ENCODE measurements around the gene ELMO1.

The ELMO1 gene

GRCh38 chr7:36827726-36828703, 620.6 kb downstream of the ELMO1 start:
- FAIRE-seq: no peak
- TF ChIP-seq, protein P1, sequence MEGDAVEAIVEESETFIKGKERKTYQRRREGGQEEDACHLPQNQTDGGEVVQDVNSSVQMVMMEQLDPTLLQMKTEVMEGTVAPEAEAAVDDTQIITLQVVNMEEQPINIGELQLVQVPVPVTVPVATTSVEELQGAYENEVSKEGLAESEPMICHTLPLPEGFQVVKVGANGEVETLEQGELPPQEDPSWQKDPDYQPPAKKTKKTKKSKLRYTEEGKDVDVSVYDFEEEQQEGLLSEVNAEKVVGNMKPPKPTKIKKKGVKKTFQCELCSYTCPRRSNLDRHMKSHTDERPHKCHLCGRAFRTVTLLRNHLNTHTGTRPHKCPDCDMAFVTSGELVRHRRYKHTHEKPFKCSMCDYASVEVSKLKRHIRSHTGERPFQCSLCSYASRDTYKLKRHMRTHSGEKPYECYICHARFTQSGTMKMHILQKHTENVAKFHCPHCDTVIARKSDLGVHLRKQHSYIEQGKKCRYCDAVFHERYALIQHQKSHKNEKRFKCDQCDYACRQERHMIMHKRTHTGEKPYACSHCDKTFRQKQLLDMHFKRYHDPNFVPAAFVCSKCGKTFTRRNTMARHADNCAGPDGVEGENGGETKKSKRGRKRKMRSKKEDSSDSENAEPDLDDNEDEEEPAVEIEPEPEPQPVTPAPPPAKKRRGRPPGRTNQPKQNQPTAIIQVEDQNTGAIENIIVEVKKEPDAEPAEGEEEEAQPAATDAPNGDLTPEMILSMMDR (IDR thresholded peaks at IDR 0.05; ENCODE audit: insufficient read depth, missing control alignments): no peak
- no peak for DNase-seq (ENCODE audit: insufficient read length, low spot score)

DNA sequence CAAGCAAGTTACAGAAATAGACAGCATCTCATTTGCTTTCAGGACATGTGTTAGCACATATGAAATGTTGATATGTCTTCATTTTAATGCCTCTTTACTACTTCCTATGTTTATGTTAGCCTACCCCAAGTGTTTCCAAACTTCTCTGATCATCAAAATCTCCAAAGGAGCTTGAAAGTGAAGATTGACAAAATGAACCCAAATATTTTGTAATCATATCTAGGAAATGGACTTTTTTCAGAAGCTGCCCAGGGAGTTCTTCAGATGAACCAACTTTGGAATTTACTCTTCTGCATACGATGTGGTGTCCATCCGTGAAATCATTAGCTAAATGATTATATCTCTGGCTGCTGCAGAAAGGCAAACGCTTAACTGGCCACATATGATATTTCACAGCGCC, 623.2 kb downstream of the ELMO1 start:
- TF ChIP-seq, protein P1 (IDR thresholded peaks at IDR 0.05; ENCODE audit: insufficient read depth, missing control alignments): no peak
- FAIRE-seq (no peak), DNase-seq (ENCODE audit: insufficient read length, low spot score) (no peak)

DNA sequence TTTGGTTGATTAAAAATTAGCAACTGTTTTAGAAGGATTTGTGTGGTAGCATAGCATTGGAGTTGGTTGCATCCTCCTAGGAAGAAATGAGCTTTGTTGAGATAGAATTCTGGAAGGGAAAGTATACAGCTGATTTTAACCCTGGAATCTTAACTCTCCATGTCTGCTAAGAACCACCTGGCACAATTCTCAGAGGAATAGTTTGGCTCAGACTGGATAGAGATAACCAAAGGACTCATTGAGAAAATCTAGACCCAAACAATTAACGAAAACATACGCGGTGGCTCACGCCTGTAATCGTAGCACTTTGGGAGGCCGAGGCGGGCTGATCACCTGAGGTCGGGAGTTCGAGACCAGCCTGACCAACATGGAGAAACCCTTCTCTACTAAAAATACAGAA, 625.3 kb downstream of the ELMO1 start:
- no peak for FAIRE-seq
- TF ChIP-seq, protein P1 (IDR thresholded peaks at IDR 0.05; ENCODE audit: insufficient read depth, missing control alignments): no peak
- no peak for DNase-seq (ENCODE audit: insufficient read length, low spot score)

GRCh38 chr7:36821617-36822016, 627.0 kb downstream of the ELMO1 start:
- no peak for DNase-seq (ENCODE audit: insufficient read length, low spot score)
- TF ChIP-seq, protein P1 (IDR thresholded peaks at IDR 0.05; ENCODE audit: insufficient read depth, missing control alignments): no peak
- FAIRE-seq: no peak

- TF ChIP-seq, protein P1 (IDR thresholded peaks at IDR 0.05; ENCODE audit: insufficient read depth, missing control alignments): no peak
- no peak for DNase-seq (ENCODE audit: insufficient read length, low spot score)
- FAIRE-seq: no peak
These were observed 628.0 kb downstream of the ELMO1 start for GRCh38 chr7:36820527-36821170.

GRCh38 chr7:36819639-36820038, 629.0 kb downstream of the ELMO1 start:
- FAIRE-seq (no peak), DNase-seq (ENCODE audit: insufficient read length, low spot score) (no peak)
- TF ChIP-seq, protein P1 (IDR thresholded peaks at IDR 0.05; ENCODE audit: insufficient read depth, missing control alignments): no peak
